Activated T-helper 1 cell treated with anti-CD3 and anti-CD28 coated beads, Interleukin-12 subunit alpha, Interleukin-12 subunit beta, Interleukin-2, Interleukin-4 antibody, amounts not matched to agents 30 ng/mL and 10 ng/mL and 1 ng/mL, durations not matched to agents 14 hours and 24 hours and 36 hours (primary cell): ENCODE measurements around the gene KHK. TPM values are rescaled to one million over a fixed set of nuclear protein-coding genes. Genes with fewer than 3 reads are reported as not detected.
"Not testable (repeated sequence)": the region's sequence is repeated elsewhere in the genome, so short reads cannot be mapped to it uniquely, and the experiment has no call there.

ENCODE experiments used
- DNase-seq: peaks from one replicate; pipeline ENCODE4 v3.0.0; 2021; ENCODE audit warnings: low spot score
- H3K27ac Mint-ChIP-seq: one replicate; pipeline ENCODE4 v1.8.0; 2021; ENCODE audit warnings: mild to moderate bottlenecking, mixed read lengths
- H3K27me3 Mint-ChIP-seq: one replicate; pipeline ENCODE4 v1.8.0; 2022; ENCODE audit warnings: mild to moderate bottlenecking, moderate library complexity, mixed read lengths; ENCODE audit not compliant: insufficient read depth
- H3K36me3 Mint-ChIP-seq: one replicate; pipeline ENCODE4 v1.8.0; 2021; ENCODE audit warnings: low read depth, mixed read lengths
- H3K4me1 Mint-ChIP-seq: one replicate; pipeline ENCODE4 v1.8.0; 2021; ENCODE audit warnings: low read depth, mixed read lengths
- H3K4me3 Mint-ChIP-seq: one replicate; pipeline ENCODE4 v1.8.0; 2021; ENCODE audit warnings: mild to moderate bottlenecking, moderate library complexity, mixed read lengths
- H3K9me3 Mint-ChIP-seq: one replicate; pipeline ENCODE4 v1.8.0; 2021; ENCODE audit warnings: mixed read lengths
- intact Hi-C: fragments of 100-400 bp; cut with micrococcal nuclease; formaldehyde crosslinking; loops from one replicate; pipeline ENCODE4 v1.15.1; 2024
- total RNA-seq: library from RNA; stranded (reverse); gene quantifications from 2 replicates; pipeline ENCODE4 v1.2.3, GENCODE V29; 2022

The KHK gene
- total RNA-seq, 1 donor from 2014 or later, result 12.2 TPM

DNA sequence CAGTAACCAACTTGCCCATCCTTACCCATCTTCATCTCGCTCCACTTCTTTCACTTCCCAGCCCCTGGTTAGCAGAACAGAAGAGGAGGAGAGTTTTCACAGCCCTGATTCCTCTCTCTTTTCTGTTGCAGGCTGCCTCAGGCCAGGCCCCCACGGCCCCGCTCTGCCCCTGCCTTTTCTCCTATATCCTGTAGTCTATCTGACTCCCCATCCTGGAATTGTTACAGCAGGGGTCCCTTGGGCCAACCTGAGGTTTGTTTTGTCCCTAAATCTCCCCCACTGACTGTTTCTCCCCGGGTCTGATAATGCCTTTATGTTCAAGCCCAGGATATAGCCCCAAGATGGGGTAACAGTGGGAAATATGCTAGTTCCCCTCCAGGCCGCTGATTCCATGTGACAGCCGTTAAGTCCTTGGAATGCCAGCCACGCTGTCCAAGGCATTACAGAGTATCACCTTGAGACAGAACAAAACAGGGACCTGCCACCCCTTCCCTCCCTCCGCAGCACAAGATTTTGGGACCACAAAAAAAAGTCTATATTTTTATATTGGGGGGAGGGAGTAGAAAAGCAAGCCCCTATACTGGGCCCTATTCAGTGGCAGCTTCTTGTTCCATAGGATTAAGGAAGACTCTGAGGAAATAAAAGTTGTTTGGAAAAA lies 16.5 kb upstream of the KHK start:
- no peak for DNase-seq
- Mint-ChIP-seq H3K27me3 (peaks cover 2% of the 10 kb centered on the region), H3K4me3 (peak overlapping the region; percentile 99), H3K27ac (peak overlapping the region; percentile 76), H3K36me3 (peaks cover 43% of the 10 kb centered on the region), H3K9me3 (no peaks in the 10 kb centered on the region), H3K4me1 (peaks cover 84% of the 10 kb centered on the region)
- intact Hi-C loops, result loop anchor here (5.0 kb wide), 1 partner anchor 357 kb away; the partner anchor contains the start of gene NRBP1

DNA sequence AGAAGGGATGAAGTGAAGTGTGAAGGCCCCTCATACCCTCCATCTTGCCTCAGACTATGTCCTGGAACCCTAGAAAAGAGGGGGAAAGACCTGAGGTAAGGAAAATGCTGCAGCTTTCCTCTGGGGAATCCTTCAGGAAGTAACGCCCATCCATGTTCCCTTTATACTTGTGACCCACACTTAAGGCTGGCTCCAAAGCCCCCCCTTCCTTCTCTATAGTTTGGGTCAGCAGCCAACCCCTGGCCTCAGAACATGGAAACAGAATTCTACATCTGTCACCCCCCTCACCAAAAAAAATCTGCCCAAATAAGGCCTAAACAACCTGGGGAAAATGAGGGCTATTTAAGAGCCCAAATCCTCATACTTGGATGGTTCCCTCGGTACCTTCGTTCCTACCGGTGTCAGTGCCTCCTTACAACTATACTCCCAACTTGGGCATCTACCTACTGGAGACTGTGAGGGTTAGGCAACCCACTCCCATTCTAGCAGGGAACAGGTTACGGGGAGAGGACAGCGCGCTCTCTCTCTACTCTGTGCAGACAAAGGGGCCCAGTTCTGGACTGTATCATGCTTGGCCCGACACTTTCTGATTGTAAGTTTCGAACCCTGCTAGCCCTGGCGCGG lies 15.8 kb upstream of the KHK start:
- H3K9me3 Mint-ChIP-seq, result no peaks in the 10 kb centered on the region
- peak overlapping the region; percentile 94 for H3K27ac Mint-ChIP-seq
- DNase-seq, result no peak
- intact Hi-C loops, result loop anchor here (1.0 to 5.0 kb wide), 9 partner anchors 11 to 357 kb away; partner anchors contain the start of genes AGBL5, ATRAID, GTF3C2 and KHK
- H3K4me1 Mint-ChIP-seq, result peaks cover 84% of the 10 kb centered on the region
- H3K27me3 Mint-ChIP-seq, result peaks cover 2% of the 10 kb centered on the region
- H3K4me3 Mint-ChIP-seq, result peak overlapping the region; percentile 99
- H3K36me3 Mint-ChIP-seq, result peaks cover 40% of the 10 kb centered on the region

DNA sequence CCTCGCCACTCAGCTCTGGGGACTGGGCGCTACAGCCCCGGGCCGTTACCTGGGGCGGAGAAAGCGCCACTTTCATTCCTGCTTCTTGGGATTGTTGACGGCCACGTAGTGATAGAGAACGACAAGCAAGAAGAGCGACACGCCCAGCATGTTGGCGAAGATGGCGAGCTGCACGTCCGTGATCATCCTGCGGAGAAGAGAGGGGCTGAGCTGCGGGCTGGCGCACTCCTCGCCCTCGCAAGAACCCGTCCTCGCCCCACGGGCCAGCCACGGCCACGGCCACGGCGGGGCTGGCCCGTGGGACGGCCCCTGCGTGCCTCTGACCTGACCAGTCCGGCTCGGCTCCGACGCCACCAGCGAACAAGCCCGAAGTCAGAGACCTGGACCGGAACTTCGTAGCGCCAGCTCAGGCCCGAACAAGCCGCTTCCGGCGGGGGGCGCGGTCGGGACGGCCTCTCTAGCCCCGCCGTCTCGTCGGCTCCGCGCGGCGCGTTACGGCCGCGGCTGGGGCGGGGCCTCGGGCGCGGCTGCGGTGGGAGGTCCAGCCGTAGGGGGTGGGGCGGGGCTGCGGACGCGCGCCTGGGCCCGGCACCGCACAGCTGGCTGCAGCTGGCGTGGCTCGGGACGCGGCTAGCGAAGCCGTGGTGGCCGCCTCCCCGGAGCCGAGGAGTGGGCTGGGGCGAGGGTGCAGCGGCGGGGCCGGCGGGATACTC lies 15.1 kb upstream of the KHK start, which contains the start of gene OST4:
Gene OST4, minus strand, starts transcription at position 378 of the 713 bp plus-strand sequence.
- no peaks in the 10 kb centered on the region for H3K9me3 Mint-ChIP-seq
- H3K4me3 Mint-ChIP-seq, result peak within 1 kb of the TSS; percentile 99
- peak; percentile 91 for DNase-seq
- intact Hi-C loops, result loop anchor here (1.0 to 5.0 kb wide), 9 partner anchors 10 to 356 kb away; partner anchors contain the start of genes AGBL5, ATRAID, GTF3C2 and KHK
- H3K4me1 Mint-ChIP-seq, result peaks cover 84% of the 10 kb centered on the region
- H3K27ac Mint-ChIP-seq, result peak within 1 kb of the TSS; percentile 98
- peaks cover 2% of the 10 kb centered on the region for H3K27me3 Mint-ChIP-seq
- H3K36me3 Mint-ChIP-seq, result peaks cover 33% of the 10 kb centered on the region

DNA sequence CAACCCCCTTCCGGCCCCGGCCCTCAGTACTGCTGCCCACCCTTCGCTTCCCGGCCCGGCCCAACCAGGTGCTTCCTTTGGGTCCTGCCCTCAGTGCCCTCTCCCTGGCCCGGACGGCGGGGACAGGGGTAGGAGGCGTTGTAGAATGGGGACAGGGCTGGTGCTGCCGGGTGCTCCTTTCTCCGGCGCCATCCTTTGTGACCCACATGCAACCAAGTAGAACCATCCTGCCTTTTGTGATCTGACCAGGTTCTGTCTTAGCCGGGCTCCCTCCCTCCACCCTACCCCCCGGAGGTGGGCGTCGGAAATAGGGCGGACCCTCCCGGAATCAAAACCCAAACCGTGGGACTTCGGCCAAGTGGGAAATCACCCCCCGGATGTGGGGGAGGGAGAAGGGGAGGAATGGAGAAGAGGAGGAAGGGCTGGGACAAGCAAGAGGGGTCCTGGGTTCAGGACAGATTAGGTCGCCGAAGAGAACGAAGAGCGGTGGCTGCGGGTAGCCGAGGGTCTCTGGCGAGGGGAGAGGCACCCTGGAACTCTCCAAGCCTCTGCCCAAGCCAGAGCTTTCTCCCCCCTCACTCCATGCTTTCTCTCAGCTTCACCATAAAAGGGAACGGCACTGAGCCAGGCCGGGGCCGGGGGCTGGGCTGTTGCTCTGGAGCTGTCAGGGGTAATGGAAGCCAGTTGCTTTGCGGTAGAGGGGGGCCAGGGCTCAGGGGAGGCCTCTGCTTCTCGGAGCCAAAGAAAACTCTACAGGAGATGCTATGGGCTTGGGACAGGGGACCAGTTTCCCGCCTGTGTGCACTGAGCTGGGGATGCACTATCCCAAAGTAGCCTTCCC lies 14.4 kb upstream of the KHK start:
- H3K27ac Mint-ChIP-seq, result peak overlapping the region; percentile 98
- H3K9me3 Mint-ChIP-seq, result no peaks in the 10 kb centered on the region
- peaks cover 2% of the 10 kb centered on the region for H3K27me3 Mint-ChIP-seq
- H3K36me3 Mint-ChIP-seq, result peaks cover 33% of the 10 kb centered on the region
- H3K4me3 Mint-ChIP-seq, result peak overlapping the region; percentile 88
- DNase-seq, result peak; percentile 20
- peaks cover 90% of the 10 kb centered on the region for H3K4me1 Mint-ChIP-seq
- intact Hi-C loops, result loop anchor here (1.0 to 5.0 kb wide), 9 partner anchors 9 to 355 kb away; partner anchors contain the start of genes AGBL5, ATRAID, GTF3C2 and KHK

DNA sequence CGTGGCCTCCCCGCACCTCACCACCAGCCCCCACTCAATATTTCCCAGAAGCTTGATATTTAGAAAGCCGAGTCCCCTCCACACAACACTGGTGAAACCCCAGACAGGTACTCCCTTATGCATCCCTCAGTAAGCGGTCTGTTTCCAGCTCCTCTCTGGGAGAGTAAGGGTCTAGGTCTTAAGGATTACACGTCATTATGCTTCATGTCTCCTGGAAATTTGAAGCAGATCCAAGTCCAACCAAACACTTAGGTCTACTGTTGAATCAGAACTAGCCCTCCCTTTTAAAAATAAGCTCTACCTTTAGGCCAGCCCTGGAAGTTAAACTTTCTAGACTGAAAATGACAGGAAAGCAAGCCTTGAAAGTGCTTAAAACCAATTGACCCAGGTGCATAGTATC lies 13.7 kb upstream of the KHK start:
- Mint-ChIP-seq H3K4me1 (peaks cover 88% of the 10 kb centered on the region), H3K27me3 (peaks cover 2% of the 10 kb centered on the region)
- intact Hi-C loops, result loop anchor here (5.0 kb wide), 1 partner anchor 354 kb away; the partner anchor contains the start of gene NRBP1

DNA sequence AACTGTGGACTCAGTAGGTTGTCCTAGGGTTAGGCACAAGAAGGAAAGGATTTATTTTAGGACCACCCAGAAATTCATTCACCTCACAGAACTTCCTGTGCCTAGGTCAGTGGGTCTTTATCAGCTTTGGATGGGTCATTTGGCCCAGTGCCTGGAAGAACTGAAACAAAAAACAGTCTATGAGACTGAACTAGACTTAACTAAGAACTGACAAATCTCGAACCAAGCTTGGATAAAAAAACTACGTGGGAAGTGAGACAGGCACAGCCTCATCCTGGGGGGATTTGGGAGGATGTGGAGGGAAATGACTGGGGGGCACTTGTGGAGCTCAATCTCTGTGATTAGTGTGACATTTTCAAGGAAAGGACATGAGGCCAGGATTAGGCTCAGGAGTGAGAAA lies 12.8 kb upstream of the KHK start:
- Mint-ChIP-seq H3K9me3 (no peaks in the 10 kb centered on the region), H3K27me3 (peaks cover 2% of the 10 kb centered on the region), H3K4me3 (peak overlapping the region; percentile 40), H3K36me3 (peaks cover 19% of the 10 kb centered on the region), H3K4me1 (peaks cover 81% of the 10 kb centered on the region), H3K27ac (peak overlapping the region; percentile 75)
- intact Hi-C loops, result loop anchor here (5.0 kb wide), 1 partner anchor 354 kb away; the partner anchor contains the start of gene NRBP1
- DNase-seq, result no peak

More for the DNA sequence above, 13.7 kb upstream of the KHK start:
- Mint-ChIP-seq H3K36me3 (peaks cover 27% of the 10 kb centered on the region), H3K9me3 (no peaks in the 10 kb centered on the region), H3K27ac (peak overlapping the region; percentile 79), H3K4me3 (peak overlapping the region; percentile 88)
- no peak for DNase-seq

DNA sequence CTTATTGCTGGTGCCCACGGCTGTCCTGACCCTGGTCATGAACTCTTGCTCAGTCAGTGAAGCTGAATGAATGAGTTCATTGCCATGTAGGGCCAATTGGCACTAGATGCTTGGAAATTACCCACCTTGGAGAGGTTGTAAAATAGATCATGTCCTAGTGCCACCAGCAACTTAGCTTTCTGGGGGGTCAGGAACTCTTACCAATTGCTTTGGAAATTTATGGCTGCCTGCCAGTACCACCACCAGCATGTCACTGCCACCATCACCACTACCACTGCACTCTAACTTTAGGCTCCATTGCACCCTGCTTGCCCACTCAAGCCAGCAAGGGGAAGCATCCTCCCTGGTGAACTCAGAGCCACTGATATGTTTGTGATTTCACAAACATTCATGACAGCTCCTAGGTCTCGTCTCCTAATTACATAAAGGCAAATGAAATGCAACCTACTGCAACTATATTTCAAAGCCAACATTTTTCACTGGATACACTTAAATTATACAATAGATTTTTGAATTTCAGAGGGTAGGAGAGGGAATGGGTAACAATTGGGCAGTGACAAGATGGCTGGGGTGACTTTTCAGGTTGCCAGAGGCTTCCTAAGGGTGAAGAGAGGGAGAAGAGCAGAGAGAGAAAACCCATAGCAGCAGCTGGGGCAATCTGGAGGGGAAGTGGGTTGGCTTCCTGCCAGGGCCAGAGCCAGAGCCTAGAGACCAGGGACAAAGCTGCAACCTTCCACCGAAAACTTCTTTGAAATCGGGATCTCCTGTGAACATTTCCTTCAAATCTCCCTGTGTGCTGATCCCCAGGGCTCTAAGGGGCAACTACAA lies 11.6 kb upstream of the KHK start:
- intact Hi-C loops, result loop anchor here (5.0 kb wide), 1 partner anchor 352 kb away; the partner anchor contains the start of gene NRBP1
- peaks cover 2% of the 10 kb centered on the region for H3K27me3 Mint-ChIP-seq
- H3K9me3 Mint-ChIP-seq, result no peaks in the 10 kb centered on the region
- H3K27ac Mint-ChIP-seq, result peak overlapping the region; percentile 87
- peak; percentile 27 for DNase-seq
- peaks cover 11% of the 10 kb centered on the region for H3K36me3 Mint-ChIP-seq
- peaks cover 73% of the 10 kb centered on the region for H3K4me1 Mint-ChIP-seq
- peak overlapping the region; percentile 40 for H3K4me3 Mint-ChIP-seq

DNA sequence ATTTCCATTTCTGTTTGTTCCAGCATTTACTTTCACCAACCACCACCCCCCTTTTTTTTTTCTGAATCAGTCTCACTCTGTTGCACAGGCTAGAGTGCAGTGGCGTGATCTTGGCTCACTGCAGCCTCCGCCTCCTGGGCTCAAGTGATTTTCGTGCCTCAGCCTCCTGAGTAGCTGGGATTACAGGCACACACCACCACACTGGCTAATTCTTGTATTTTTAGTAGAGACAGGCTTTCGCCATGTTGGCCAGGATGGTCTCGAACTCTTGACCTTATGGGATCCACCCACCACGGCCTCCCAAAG lies 11.1 kb upstream of the KHK start:
- H3K36me3 Mint-ChIP-seq, intact Hi-C loops, DNase-seq, H3K9me3 Mint-ChIP-seq, H3K27me3 Mint-ChIP-seq: not testable (repeated sequence)
- peak overlapping the region; percentile 40 for H3K4me3 Mint-ChIP-seq
- H3K4me1 Mint-ChIP-seq, result peaks cover 73% of the 10 kb centered on the region
- H3K27ac Mint-ChIP-seq, result peak overlapping the region; percentile 87

DNA sequence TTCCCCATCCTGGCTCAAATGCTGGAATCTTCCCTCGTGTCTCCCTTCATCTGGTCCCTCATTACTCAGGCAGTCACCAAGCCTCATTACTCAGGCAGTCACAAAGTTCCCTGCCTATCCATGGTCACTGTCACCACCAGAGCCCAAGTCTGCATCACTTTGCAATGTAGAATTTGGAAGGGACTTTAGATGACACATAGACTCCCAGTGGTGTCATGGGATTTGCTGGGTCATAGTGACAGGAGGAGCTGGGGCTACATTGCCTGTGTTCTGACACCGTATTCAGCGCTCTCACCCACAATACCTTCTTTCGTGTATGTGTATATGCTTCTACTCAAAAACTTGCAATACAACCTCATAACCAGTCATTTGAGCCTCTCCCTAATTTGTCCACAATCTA lies 10.2 kb upstream of the KHK start:
- Mint-ChIP-seq H3K36me3 (peaks cover 3% of the 10 kb centered on the region), H3K4me3 (peak overlapping the region; percentile 38), H3K4me1 (peaks cover 74% of the 10 kb centered on the region), H3K9me3 (no peaks in the 10 kb centered on the region), H3K27ac (peak overlapping the region; percentile 65), H3K27me3 (no peaks in the 10 kb centered on the region)
- intact Hi-C loops, result no loop called here
- DNase-seq, result no peak

DNA sequence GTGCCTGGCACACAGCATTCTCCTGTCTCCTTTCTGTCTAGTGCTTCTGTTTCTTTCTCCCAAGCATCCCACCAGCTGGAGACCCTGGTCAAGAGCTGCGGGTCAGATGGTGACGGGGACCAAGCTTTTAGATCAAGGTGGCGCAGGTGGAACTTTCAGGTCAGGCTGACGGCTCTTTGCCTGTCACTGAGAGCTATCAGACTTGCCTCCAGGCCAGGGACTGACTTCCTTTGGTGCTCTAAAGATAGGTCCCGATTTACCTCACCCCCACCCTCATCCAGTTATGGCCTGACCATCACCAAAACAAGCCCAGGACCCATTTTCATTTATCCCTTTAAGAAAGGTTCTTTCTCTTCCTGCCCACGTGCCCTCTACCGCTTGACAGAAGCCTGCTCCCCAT lies 9.3 kb upstream of the KHK start:
- no peak for DNase-seq
- H3K4me1 Mint-ChIP-seq, result peaks cover 76% of the 10 kb centered on the region
- H3K4me3 Mint-ChIP-seq, result no peak overlapping the region
- H3K27me3 Mint-ChIP-seq, result no peaks in the 10 kb centered on the region
- H3K36me3 Mint-ChIP-seq, result peaks cover 3% of the 10 kb centered on the region
- H3K9me3 Mint-ChIP-seq, result no peaks in the 10 kb centered on the region
- H3K27ac Mint-ChIP-seq, result peak overlapping the region; percentile 16
- intact Hi-C loops, result no loop called here

DNA sequence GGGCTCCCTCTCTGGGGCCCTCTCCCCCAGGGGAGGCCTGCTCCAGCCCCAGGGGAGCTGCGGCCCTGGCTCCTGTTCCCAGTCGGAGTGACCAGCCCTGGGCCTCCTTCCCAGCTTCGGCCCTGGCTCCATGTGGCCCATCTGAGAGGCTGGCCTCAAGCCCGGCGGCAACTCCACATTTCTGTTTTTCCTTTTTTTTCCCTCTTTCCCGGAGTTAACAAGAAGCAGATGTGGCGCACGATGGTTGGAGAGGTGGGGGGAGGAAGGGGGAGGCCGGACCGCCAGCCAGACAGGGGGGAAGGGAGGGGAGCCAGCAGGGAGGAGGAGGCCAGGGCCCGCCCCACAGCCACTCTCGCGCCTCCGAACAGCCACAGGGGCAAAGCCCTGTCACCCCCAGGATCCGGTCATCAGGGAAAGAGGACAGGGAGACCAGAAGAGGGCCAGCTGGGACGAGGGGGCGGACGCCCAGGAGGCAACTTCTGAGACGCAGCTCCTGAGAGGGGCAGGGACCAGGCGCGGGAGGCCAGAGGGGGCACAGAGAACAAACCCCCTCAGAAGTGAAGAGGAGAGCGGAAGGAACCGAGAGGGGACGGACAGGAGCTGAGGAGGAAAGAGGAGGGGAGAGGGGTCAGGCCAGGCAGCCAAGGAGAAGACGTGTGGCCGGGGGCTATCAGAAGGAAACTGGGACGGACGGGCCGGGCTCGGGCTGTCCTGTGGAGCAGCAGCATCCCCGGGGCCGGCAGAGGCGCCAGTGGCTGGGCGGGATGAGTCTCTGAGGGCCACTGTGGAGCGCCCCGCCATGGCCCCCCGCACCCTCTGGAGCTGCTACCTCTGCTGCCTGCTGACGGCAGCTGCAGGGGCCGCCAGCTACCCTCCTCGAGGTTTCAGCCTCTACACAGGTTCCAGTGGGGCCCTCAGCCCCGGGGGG lies 8.0 kb upstream of the KHK start, which contains the start of gene EMILIN1:
Gene EMILIN1, plus strand, starts transcription at position 349 of the 928 bp plus-strand sequence. Its CDS starts 451 bp downstream, at position 800.
- Mint-ChIP-seq H3K4me1 (peaks cover 63% of the 10 kb centered on the region), H3K4me3 (no peak within 1 kb of the TSS), H3K36me3 (peaks cover 3% of the 10 kb centered on the region), H3K27me3 (no peaks in the 10 kb centered on the region), H3K27ac (peak within 1 kb of the TSS; percentile 16), H3K9me3 (no peaks in the 10 kb centered on the region)
- no peak for DNase-seq
- intact Hi-C loops, result no loop called here
